ENCODE data around the gene ZMIZ1.
A peak's percentile ranks its signal among the peaks of the same experiment; 100 is the strongest.

ZMIZ1 gene

DNA sequence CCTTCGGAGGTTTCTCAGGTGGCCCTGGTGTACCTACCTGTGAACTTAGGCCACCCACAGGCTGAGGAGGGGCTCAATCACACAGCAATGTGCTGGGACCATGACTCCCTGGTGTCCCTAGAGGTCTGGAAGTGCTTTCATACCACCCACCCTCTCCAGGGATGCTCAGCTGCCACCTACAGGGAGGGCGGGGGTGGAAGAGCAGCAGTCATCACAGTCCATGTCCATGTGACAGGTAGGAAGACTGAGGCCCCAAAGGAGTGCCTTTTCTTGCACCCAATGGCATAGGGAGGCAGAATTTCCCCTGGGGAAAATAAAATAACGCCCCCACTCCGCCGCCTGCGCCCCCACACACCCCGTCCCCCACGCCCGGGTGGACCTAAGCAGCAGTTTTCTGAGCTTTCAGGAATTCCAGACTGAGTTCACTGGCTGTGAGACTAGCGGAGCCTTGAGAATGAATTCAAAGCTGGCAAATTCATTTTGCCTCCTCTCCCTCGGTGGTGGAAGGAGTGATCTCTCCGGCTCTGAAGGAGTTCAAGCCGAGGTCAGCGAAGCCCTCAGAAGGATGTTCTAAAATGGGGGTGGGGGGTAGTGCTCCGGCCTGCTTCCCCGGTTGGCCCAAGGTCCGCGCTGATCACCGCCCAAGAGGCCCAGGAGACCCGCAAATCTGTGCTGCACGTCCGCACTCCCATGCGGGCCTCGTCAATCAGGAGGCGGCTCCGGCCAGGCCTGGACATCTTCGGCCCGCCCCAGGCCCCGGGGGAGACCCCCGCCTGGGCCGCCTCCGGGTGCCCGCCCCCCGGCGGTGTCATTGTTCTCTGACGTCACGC, 2.1 kb upstream of the ZMIZ1 start:
- peak; percentile 52 for DNase-seq

DNA sequence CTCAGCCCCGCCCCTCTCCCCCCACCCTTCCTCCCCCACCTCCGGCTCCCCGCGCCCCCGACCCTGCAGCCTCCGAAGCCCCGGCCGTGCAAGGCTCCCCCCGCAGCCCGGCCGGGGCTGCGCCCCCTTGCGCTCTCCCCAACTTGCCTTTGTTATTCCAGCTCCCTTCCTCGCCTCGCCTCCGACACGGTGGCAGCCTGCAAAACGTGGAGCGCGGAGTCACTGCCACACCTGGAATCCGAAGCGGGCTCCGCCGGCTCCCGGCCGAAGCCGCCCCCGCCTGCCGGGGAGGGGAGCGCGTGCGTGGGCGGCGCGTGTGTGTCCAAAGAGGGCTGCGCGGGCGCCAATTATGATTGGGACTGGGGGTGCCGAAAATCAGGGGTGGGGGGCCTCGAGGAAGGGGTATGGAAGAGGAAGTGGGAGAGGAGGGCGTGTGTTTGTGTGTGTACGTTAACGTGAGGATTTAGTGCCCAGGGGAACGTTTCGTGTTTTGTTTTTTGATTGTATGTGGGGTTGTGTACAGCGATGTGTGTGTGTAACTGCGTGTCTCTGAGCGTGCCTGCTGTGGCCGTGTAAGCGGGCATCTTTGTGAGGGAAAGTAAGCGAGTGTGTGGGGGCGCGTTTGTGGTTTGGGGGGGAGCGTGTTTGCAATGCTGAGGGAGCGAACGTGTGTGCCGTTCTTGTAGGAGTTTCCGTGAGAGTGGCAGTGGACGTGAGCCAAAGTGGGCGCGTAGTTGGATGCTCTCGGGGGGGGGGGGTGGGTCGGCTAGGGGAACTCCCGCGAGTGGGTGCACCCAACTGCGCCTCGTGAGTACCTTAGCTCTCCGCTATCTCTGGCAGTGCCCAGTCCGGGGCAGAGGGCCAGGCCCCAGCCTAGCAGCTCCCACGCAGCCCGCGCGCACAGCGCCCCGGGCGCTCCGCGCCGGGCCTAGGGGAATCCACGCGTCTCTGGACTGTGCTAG, 1.2 kb upstream of the ZMIZ1 start:
- DNase-seq = peak; percentile 96

DNA sequence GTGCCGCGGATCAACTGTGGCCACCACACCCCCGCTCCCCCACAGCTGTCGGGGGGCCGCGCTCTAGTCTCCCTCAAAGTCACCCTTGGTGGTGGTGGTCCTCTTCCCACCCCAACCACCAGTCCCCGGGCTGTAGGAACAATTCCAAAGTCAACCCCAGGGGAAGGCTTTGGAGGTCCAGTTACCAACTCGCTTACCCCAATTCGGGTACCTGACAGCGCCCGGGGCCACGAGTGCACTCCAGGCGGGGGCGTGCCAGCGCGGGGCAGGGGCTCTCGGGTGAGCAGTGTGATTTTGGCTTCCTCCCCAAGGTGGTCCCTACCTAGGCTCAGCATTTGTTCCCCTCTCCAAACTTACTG, 584 bp upstream of the ZMIZ1 start:
- DNase-seq = no peak

DNA sequence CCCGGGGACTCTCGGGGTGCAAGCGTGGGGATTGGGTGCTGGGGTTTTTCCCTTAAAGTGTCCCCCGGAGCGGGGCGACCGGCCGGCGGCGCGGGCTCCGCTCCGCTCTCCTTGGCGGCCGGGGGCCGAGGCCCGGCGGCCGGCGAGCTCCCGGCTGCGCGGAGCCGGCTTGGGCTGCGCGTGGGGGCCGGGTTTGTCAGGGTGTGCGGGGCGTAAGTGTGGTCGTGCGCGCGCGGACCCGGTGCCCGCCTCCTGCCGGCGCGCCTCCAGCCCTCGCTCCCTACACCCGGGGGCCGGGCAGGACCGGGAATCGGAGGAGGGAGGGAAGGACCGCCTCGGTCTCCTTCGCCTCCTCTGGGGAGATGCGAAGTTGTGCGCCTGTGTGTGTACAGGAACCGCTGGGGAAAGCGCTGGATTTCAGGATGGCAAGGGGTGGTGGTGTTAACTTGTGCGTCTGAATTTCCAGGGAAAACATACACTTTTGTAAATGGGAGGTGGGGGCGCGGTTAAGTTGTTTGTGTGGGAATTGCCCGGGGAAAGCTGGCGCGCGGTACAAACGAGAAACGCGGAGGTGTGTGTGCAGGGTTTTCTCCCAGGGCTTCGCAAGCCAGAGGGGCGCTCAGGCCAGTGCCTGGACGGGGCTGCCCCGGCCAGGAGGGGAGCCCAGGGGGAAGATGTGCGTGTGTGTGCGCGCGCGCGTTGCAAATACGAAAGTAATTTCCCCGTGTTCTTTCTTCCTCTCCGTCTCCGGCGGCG, 737 bp downstream of the ZMIZ1 start:
- peak; percentile 68 for DNase-seq

DNA sequence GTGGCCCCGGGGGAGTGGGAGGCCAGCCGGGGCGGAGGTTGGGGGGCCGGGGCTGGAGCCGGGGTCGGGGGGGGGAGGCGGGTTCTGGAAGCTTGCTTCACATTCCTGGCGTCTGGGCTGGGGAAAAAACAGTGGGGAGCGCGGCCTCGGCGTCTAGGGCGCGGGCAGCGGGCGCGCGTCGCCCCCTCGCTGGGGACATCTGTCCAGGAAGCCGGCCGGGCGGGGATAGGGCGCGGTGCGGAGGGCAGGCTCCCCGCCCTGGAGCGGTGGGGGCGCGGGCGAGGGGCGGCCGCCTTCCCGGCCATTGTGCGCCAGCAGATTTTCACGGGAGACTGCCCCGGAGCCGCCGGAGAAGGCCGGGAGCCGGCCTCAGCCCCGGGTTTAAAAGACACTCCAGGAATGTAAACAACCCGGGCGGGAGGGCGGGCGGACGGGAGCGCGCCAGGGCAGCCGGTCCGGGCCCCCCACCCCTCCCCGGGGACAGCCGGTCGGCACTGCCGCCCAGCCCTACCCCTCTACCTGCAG, 1.4 kb downstream of the ZMIZ1 start:
- DNase-seq = no peak

DNA sequence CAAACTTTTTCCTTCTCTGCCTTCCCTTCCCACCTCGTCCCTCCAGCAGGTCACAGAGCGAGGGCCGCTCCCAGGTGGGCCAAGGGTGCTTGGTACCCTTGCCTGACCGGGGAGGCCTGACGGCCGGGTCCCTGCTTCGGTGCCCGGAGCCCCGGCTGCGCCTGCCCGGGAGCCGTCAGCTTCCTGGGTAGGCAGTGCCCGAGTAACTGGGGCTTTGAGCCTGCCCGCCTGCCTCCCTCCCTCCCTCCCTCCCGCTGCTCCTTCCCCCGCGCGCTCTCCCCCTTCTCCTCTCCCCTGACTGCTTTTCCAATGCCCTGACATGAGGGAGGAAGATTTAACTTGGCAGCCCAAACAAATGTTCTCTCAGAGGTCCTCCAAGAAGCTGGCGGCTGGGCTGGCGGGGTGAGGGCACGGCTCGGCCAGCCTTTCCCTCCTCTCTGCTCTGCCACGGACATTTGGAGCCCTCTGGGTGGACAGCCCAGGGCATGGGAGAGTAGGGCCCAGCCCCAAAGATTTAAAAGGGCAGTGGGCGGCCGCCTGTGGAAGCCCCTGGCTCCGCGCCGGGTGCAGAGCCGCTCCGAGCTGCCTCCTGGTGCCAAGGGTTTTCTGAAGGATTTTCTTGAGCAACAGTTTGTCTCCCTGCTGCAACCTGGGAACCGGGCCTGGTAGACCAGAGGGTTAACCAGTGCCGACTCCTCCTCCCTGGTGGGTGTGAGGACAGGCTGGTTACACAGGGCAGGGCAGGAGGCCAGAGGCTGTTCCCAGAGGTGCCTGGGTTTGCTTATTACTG, 2.0 kb downstream of the ZMIZ1 start:
- DNase-seq = peak; percentile 89

DNA sequence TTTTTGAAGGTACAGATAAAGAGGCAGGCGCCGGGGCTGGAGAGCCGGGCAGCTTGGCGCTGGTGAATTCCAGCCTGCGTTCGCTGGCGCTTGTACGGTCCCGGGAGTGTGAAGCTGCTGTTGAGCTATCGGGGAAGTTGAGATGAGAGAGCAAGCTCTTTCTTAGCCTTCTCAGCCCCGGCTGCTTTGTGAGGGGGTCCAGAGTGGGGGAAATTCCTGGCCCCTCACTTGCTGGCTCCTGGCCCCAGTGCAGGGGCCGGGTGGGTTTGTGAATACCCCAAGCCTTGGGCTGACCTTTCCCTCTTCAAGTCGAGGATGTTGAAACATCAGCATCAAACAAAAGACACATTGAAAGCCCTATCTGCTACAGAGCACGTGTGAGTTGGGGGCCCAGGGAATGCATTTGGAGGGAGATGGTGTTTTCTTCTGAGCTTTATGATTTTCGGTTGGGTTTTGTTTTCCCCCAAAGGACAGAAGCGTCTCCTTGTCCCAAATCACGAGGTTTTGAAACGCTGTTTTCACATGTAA, 2.7 kb downstream of the ZMIZ1 start:
- no peak for DNase-seq

DNA sequence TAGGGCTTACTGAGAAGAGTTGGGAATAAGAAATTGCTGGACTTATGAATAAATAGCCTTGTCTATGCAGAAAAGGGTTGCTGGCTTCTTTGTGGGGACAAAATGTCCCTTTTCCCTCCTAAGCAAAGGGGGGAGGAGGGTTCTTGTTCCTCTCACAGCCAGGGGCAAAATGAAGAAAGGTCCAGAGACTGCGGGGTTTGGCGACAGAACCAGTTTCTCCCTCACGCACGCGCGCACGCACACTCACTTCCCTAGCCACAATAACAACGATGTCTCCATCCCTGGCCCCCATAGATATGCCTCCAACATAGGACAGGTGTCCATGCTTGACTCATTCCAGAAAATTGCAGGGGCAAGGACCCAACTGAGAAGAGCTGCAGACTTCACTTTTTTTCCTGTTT, 3.3 kb downstream of the ZMIZ1 start:
- DNase-seq = no peak

DNA sequence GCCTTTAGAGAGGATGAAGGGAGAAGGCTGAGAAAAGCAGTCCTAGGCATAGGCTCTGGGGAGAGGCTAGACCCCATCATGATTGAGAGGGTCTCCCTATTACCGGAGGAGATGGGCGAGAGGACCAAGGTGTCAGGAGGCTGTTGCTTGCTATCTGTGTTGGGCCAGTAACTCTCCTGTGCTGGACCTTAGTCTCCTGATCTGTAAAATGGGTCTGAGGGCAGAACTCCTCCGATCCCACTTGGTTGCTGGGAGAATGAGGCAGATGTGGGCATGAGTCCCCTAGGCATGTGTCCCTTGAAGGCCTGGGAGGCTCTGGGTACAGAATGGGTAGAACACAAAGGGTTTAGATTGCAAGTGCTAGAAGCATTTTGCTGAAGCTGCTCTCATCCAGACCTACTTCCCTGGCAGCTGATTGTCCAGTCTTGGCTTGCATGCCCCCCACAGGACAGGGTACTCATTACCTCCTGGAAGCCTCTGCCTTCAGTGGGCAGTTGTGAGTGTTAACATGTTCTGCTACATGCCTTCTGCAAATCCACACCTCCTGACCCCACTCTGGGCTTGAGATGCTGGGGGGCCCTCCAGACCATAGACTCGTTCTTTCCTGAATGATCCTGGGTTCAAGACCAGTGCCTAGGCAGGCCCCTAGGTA, 4.4 kb downstream of the ZMIZ1 start:
- DNase-seq = no peak

DNA sequence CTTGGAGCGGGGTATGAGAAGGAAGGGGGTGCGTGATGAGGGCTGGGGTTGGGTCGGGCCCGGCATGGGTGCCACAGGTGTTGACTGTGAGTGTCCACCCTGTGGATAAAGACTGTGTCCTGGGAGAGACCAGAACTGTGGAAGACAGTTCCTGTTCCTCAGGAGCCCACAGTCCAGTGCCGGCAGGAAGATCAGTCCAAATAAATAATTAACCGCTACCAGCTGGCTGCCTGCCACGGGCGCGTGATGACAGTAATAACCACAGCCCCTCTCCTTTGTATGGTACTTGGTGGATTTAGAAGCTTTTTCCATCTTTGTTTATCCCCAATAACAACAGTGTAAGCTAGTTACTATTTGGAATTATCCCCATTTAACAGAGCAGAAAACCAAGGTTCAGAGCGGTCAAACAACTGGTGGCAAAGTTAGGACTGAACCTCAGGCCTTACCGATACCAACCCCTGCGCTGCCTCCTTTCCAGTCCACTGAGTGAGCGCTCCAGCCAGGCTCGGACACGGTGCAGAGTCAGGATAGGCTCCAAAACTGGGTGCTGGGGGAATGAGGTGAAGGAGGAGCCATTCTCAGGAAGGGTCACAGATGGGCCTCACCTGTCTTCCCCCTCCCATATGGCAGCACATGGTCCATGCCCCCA, 5.1 kb downstream of the ZMIZ1 start:
- no peak for DNase-seq

DNA sequence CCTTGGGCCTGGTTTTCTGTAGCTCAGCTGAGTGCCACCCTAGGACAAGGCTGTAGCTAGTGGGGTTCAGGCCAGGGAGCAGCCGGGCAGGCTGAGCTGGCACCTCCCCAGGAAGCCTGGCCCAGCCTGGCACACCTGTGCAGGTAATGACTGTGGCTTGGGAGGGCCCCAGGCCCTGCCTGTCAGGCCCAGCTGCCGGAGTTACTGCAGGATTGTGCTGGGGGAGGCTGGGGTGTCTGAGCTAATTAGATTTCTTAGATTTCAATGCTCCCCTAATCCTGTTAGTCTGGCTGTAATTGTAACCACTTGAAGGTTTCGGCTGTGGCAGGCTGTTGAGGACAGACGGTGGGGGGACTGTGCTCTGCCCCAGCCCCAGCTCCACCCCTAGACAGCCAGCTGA, 6.0 kb downstream of the ZMIZ1 start:
- DNase-seq = no peak

DNA sequence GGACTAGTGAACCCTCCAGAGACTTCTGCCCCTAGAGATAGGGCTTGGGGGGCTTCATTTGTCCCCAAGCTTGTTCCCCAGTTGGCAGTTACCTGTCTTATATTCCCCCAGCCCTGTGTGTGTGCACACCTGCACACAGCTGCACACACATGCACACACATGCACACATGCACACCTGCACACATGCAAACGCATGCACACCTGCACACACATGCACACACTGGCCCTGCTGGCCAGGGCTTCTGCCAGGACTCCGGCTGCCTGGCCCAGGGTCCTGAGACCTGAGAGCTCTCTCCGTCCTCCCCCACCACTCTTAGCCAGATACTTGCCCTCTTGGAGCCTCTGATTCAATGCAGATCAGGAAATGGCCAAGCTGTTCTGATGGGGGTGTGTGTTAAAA, 6.7 kb downstream of the ZMIZ1 start:
- no peak for DNase-seq

DNA sequence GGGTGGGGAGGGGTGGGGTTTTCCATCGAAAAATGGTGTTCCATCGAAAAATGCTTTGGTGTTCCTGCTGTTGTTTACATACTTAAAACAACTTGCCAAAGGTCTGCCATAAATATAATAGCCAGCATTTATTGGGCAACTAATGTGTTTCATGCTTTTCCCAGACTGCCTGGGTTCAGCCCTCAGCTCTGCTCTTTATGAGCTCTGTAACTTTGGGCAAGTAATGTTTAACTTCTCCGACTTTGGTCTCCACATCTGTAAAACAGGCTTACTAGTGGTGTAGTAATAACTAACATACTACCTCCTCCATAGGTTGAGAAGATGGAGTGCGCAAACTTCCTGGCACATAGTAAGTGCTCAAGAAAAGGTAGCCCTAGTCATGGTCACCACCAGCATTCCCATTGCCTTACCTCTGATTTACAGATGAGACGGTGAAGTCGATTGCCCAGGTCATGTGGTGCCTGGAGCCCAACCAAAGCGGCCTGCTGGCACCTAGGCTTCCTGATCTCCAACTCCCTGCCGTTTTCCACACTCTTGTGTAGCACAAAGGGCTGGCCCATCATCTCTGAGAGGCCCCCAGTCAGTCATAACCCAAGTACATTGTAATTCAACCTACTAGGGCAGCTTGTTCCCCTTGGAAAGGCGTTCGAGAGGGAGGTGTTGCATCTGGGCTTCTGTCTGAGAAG, 8.9 kb downstream of the ZMIZ1 start:
- DNase-seq = no peak

DNA sequence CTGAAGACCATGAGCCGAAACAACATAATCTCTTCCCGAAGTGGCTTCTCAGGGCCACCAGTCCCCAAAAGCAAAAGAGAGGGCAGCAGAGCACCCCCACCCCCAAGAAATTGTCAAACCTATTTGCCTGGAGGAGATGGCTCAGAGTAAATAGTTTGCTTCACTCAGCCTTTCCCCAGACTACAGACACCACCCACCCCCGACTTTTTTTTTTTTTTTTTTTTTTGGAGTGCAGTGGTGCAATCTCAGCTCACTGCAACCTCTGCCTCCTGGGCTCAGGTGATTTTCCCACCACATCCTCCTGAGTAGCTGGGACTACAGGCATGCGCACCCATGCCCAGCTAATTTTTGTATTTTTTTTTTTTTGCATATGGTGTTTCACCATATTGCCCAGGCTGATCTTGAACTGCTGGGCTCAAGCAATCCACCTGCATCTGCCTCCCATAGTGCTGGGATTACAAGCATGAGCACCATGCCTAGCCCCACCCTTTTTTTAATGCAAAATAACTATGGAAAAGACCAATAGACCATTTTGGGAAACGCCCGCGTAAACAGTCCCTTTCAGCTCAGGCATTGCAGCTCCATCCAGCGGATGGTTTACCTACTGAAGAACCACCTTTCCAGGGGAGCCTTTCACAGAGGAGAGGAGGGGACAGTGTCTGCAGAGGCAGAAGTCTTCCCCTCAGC, 9.7 kb downstream of the ZMIZ1 start:
- DNase-seq = no peak

DNA sequence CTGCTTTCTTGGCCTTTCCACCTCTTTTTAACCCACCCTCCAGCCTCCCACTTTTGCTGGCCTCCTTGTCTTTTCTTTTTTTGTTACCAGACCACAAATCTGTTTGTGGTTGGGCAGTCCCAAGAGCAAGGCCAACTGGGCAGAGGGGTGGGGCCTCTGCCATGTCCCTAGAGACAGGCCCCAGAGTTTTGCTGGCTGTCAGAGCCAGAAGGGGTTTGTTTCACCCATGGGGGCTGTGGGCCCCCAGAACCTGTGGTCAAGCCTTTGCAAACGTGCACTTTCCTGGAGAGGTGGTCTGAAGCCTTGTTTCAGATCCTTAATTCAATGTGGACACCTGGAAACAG, 10.3 kb downstream of the ZMIZ1 start:
- DNase-seq = no peak

DNA sequence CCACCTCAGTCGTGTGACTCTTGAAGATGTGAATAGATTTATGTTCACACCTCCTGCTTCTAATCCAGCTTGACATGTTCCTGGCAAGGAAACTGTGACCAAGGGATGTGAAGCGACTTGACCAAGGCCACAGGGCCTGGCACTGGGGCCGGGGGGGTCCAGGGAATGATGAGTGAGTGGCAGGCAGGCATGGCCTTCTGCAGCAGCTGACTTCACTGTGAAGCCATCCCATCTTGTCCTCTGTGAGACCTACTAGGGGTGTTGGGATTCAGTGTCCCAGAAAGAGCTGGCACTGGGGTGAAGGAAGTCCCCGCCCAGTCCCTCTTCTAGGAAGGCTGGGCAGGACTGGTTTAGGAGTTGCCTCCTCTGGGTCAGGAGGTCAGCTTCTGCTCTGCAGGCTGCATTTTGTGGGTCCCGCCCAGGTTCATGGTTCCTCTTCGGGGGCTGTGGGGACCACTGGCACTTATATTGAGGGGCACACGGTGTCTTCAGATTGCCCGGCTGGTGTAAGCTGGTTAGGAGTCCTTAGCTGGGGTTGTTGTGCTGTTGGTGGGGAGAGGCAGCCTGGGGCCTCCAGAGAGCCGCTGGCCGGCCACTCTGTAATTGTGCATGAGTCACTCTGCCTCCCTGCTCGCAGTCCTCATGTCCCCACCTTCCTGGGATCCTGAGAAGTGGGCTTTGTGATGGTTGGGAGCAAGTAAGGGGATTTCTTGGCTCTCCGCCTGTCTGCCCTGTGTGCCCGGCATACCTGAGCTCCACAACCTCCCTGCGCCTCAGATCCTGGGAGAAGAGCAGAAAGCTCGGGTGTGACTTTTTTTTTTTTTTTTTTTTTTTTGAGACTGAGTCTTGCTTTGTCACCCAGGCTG, 11.0 kb downstream of the ZMIZ1 start:
- no peak for DNase-seq

DNA sequence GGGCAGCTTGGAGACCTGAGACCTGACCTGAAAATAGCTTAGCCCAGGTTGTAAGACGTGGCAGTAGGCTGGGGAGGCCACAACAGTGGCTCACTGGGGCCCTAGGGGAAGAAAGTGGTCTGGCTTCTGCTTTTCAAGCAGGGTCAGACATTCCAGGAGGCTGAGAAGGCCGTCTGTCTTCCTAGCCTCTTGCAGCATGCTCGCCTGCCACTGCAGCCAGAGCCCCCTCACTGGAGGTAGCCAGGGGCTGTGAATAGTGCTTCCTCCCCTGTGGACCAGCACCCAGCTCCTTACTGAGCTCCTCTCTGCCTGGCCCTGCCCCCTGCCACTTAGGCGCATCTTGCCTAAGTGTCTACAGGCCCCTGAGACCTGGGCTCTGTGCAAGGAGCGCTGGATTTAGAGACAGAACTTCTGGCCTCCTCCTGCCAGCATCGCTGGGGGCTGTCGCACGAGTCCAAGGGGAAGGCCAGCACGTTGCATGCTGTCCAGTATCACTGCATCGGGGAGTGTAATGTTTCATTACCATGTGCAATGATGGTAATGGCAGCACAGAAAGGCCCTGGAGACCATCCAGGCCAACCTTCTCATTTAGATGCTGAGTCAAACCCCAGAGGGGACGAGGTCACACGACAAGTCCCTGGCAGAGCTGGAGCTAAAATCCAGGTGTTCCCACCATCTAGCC, 12.7 kb downstream of the ZMIZ1 start:
- DNase-seq = peak; percentile 44

DNA sequence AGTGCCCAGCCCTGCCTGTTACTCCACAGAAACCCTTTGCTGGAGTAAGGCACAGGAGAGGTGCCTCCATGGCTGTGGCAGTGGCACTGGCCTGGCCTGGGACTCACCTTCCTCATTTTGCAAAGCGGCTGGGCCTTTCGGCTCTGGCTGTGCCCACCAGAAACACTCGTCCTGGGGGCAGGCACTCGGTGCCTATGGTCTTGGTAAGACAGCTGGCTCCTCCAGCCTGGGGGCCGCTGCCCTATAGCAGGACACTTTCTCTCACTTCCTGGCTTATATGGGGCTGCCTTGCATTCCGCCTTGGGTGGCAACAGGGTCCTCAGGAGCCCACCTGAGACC, 13.2 kb downstream of the ZMIZ1 start:
- DNase-seq = no peak
